Measurements from ENCODE around the gene UNC45A.
"Not testable (repeated sequence)": the region's sequence is repeated elsewhere in the genome, so short reads cannot be mapped to it uniquely, and the experiment has no call there.

UNC45A gene
- 34.6 to 52.5 reads per million in 2 donors for total RNA-seq

- peak; percentile 90 to 95 (median 93) for DNase-seq
Observed at GRCh38 chr15:90934949-90935751, at the start of gene UNC45A. UNC45A (plus strand) TSS chr15:90935285; CDS start chr15:90935325, 40 bp downstream.

- peak; percentile 47 to 77 (median 62) for DNase-seq
Observed at GRCh38 chr15:90885432-90886290, 49.4 kb upstream of the UNC45A start.

- no peak for DNase-seq
Observed at GRCh38 chr15:90886291-90886614, 48.8 kb upstream of the UNC45A start.

GRCh38 chr15:90887037-90887481, 48.0 kb upstream of the UNC45A start:
- no peak for DNase-seq

GRCh38 chr15:90889313-90889730, 45.8 kb upstream of the UNC45A start:
- DNase-seq: peak in 2 of 5 experiments; percentile 52 to 54

- DNase-seq: no peak
Observed at GRCh38 chr15:90889736-90890456, 45.2 kb upstream of the UNC45A start.

- no peak for DNase-seq
Observed at GRCh38 chr15:90890839-90891238, 44.2 kb upstream of the UNC45A start.

GRCh38 chr15:90891346-90891949, 43.6 kb upstream of the UNC45A start:
- no peak for DNase-seq

- DNase-seq: no peak
Observed at GRCh38 chr15:90892023-90892422, 43.1 kb upstream of the UNC45A start.

- DNase-seq: no peak
Observed at GRCh38 chr15:90892498-90893174, 42.4 kb upstream of the UNC45A start.

- no peak for DNase-seq
Observed at GRCh38 chr15:90893175-90894090, 41.7 kb upstream of the UNC45A start.

- no peak for DNase-seq
Observed at GRCh38 chr15:90895571-90896117, 39.4 kb upstream of the UNC45A start.

GRCh38 chr15:90897131-90897655, 37.9 kb upstream of the UNC45A start:
- DNase-seq: not testable (repeated sequence)

GRCh38 chr15:90901175-90902039, 33.7 kb upstream of the UNC45A start:
- DNase-seq: no peak

GRCh38 chr15:90902040-90902839, 32.8 kb upstream of the UNC45A start:
- peak; percentile 49 to 82 (median 58) for DNase-seq

- DNase-seq: peak; percentile 25 to 85 (median 65)
Observed at GRCh38 chr15:90902840-90903732, 32.0 kb upstream of the UNC45A start, which contains the start of gene MAN2A2. MAN2A2 (plus strand) TSS chr15:90903302; CDS start chr15:90904208, 906 bp downstream.
